ENCODE results near the gene SDK1. TPM values are rescaled to one million over a fixed set of nuclear protein-coding genes. Genes with fewer than 3 reads are reported as not detected.

SDK1 gene
- total RNA-seq, 1 experiment from 2014 or later: 20.0 TPM

DNA sequence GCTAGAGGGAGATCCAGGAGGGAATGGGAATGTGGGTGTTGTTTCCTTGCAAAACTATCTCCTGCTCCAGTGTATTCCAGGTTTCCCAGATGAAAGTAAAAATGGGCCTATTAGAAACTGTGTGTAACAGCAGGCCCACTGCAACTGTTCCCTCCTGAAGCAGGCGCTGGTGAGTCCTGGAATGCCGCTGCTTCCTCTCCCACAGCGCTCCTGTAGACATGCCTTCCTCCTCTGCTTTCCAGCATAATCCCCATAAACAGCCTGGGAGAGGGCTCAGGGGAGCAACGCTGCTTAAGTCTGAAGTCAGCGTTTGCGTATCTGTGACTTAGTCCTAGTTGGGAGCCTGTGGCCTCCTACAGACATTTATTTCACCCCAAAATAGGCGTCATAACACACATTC lies 830.0 kb downstream of the SDK1 start:
- intact Hi-C loops (cut with micrococcal nuclease; ENCODE audit: unreplicated experiment): no loop called here
- Mint-ChIP-seq H3K27me3 (ENCODE audit: unreplicated experiment) (no peaks in the 10 kb centered on the region), H3K36me3 (ENCODE audit: insufficient read depth, unreplicated experiment) (no peaks in the 10 kb centered on the region), H3K4me3 (ENCODE audit: low read depth, unreplicated experiment) (no peak overlapping the region), H3K4me1 (ENCODE audit: low read depth, unreplicated experiment) (no peaks in the 10 kb centered on the region), H3K9me3 (ENCODE audit: low read depth, unreplicated experiment) (no peaks in the 10 kb centered on the region), H3K27ac (ENCODE audit: unreplicated experiment) (no peak overlapping the region)
- TF ChIP-seq, protein P1, sequence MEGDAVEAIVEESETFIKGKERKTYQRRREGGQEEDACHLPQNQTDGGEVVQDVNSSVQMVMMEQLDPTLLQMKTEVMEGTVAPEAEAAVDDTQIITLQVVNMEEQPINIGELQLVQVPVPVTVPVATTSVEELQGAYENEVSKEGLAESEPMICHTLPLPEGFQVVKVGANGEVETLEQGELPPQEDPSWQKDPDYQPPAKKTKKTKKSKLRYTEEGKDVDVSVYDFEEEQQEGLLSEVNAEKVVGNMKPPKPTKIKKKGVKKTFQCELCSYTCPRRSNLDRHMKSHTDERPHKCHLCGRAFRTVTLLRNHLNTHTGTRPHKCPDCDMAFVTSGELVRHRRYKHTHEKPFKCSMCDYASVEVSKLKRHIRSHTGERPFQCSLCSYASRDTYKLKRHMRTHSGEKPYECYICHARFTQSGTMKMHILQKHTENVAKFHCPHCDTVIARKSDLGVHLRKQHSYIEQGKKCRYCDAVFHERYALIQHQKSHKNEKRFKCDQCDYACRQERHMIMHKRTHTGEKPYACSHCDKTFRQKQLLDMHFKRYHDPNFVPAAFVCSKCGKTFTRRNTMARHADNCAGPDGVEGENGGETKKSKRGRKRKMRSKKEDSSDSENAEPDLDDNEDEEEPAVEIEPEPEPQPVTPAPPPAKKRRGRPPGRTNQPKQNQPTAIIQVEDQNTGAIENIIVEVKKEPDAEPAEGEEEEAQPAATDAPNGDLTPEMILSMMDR (IDR thresholded peaks at IDR 0.05; ENCODE audit: unreplicated experiment): no peak
- BruUV-seq (replicated peaks): no TSS peak
- DNase-seq: no peak
- CTCF ChIA-PET: no interaction called here

DNA sequence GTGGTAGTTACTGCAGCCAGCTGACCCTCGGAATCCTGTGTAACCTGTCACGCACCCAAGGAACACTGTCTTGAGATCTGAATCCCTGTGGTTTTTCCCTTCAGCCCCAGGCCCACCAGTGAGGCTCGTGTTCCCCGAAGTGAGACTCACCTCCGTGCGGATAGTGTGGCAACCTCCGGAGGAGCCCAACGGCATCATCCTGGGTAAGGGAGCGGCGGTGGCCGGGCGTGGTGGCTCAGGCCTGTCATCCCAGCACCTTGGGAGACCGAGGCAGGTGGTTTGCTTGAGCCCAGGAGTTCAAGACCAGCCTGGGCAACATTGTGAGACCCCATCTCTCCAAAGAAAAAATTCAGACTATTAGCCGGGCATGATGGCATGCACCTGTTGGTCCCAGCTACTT lies 831.2 kb downstream of the SDK1 start:
- TF ChIP-seq, protein P1 (IDR thresholded peaks at IDR 0.05; ENCODE audit: unreplicated experiment): no peak
- Mint-ChIP-seq H3K27me3 (ENCODE audit: unreplicated experiment) (no peaks in the 10 kb centered on the region), H3K36me3 (ENCODE audit: insufficient read depth, unreplicated experiment) (no peaks in the 10 kb centered on the region), H3K4me1 (ENCODE audit: low read depth, unreplicated experiment) (no peaks in the 10 kb centered on the region), H3K4me3 (ENCODE audit: low read depth, unreplicated experiment) (no peak overlapping the region), H3K27ac (ENCODE audit: unreplicated experiment) (no peak overlapping the region), H3K9me3 (ENCODE audit: low read depth, unreplicated experiment) (no peaks in the 10 kb centered on the region)
- no TSS peak for BruUV-seq (replicated peaks)
- no peak for DNase-seq
- CTCF ChIA-PET: no interaction called here
- intact Hi-C loops (cut with micrococcal nuclease; ENCODE audit: unreplicated experiment): no loop called here

DNA sequence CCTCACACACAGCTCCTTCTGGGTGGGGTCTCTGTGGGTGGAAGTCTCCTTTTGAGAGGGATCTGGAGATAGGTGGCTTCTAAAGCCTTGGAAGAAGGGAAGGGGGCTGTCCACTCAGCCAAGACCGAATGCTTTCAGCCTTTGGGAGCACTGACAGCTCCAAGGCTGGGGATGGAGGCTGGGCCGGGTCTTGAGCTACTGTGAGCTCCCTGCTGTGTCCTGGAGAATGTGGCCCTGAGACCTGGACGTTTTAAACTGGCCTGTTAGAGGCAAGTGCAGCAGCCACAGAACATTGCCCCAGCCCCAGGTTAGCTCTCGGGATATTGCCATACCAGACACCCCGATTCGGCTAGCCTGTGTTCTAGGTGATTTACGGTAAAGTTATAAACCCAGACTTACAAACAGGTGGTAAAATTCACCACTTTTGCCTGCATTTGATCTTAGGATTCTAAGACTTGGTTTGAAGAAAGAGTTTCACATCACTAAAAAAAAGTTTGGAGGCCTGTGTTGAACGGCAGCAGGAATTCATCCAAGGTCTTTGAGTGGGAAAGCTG lies 832.5 kb downstream of the SDK1 start:
- Mint-ChIP-seq H3K36me3 (ENCODE audit: insufficient read depth, unreplicated experiment) (no peaks in the 10 kb centered on the region), H3K4me3 (ENCODE audit: low read depth, unreplicated experiment) (no peak overlapping the region), H3K4me1 (ENCODE audit: low read depth, unreplicated experiment) (no peaks in the 10 kb centered on the region), H3K27me3 (ENCODE audit: unreplicated experiment) (no peaks in the 10 kb centered on the region), H3K27ac (ENCODE audit: unreplicated experiment) (no peak overlapping the region), H3K9me3 (ENCODE audit: low read depth, unreplicated experiment) (no peaks in the 10 kb centered on the region)
- no peak for DNase-seq
- CTCF ChIA-PET: interaction anchor here (1.2 to 1.6 kb wide), 2 partner anchors 18 to 55 kb away, joined by 4 read pairs; no protein-coding TSS in a partner anchor
- intact Hi-C loops (cut with micrococcal nuclease; ENCODE audit: unreplicated experiment): no loop called here
- no TSS peak for BruUV-seq (replicated peaks)
- TF ChIP-seq, protein P1 (IDR thresholded peaks at IDR 0.05; ENCODE audit: unreplicated experiment): no peak

DNA sequence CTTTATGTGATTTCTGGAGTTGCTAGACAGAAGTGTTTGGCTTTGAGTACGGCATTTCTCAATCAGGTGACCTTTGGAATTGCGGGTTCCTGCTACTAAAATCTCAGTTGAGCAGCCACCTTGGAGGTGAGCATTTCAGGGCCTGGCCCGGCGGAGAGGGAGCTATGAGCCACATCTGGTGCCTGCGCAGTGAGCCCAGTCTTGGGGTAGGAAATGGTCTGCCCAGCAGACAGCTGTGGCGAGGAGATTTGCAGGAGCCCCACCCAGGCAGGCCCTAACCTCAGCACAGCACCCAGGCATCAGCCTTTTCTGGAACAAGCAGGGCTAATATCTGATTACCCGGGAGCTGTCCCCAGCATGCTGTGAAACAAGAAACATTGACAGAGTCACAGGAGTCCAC lies 833.2 kb downstream of the SDK1 start:
- H3K4me1 Mint-ChIP-seq (ENCODE audit: low read depth, unreplicated experiment): no peaks in the 10 kb centered on the region
- CTCF ChIA-PET: interaction anchor here (1.2 to 1.6 kb wide), 2 partner anchors 18 to 55 kb away, joined by 4 read pairs; no protein-coding TSS in a partner anchor
- H3K27ac Mint-ChIP-seq (ENCODE audit: unreplicated experiment): no peak overlapping the region
- TF ChIP-seq, protein P1 (IDR thresholded peaks at IDR 0.05; ENCODE audit: unreplicated experiment): no peak
- H3K36me3 Mint-ChIP-seq (ENCODE audit: insufficient read depth, unreplicated experiment): no peaks in the 10 kb centered on the region
- no TSS peak for BruUV-seq (replicated peaks)
- DNase-seq: no peak
- H3K9me3 Mint-ChIP-seq (ENCODE audit: low read depth, unreplicated experiment): no peaks in the 10 kb centered on the region
- H3K4me3 Mint-ChIP-seq (ENCODE audit: low read depth, unreplicated experiment): no peak overlapping the region
- intact Hi-C loops (cut with micrococcal nuclease; ENCODE audit: unreplicated experiment): no loop called here
- H3K27me3 Mint-ChIP-seq (ENCODE audit: unreplicated experiment): no peaks in the 10 kb centered on the region
